ENCODE measurements around the gene GRK6. TPM values are rescaled to one million over a fixed set of nuclear protein-coding genes. Genes with fewer than 3 reads are reported as not detected.

The GRK6 gene
- total and polyA plus RNA-seq, 9 of the 15 experiments (the other 6 are each of a cell fraction or from before 2014, with no cell fraction given), result 0.63 to 122 (median 44.5) TPM

GRCh38 chr5:177472460-177473442 lies 46.3 kb downstream of the GRK6 start (continued):
- TF ChIP-seq SIN3B (IDR thresholded peaks at IDR 0.05; ENCODE audit: low read depth) (no peak), ZBTB8A (IDR thresholded peaks at IDR 0.05; ENCODE audit: partially characterized antibody) (no peak), ATF7 (IDR thresholded peaks at IDR 0.05) (no peak), CBX5 (IDR thresholded peaks at IDR 0.05; ENCODE audit: borderline replicate concordance, low read depth) (no peak), TSC22D4 (tag; IDR thresholded peaks at IDR 0.05) (no peak), POLR2AphosphoS2 (IDR thresholded peaks at IDR 0.05; ENCODE audit: low read length) (no peak), KDM1A (IDR thresholded peaks at IDR 0.05) (no peak), MAX (CRISPR knock-in tag; IDR thresholded peaks at IDR 0.05) (peak; percentile 31), ZNF551 (CRISPR knock-in tag; IDR thresholded peaks at IDR 0.05) (no peak), HDGF (IDR thresholded peaks at IDR 0.05) (no peak), ZNF830 (CRISPR knock-in tag; IDR thresholded peaks at IDR 0.05) (no peak), ZNF644 (tag; IDR thresholded peaks at IDR 0.05; ENCODE audit: low read depth) (no peak), ZNF511 (CRISPR knock-in tag; IDR thresholded peaks at IDR 0.05) (no peak), ZKSCAN8 (CRISPR knock-in tag; IDR thresholded peaks at IDR 0.05) (no peak), POLR3G (IDR thresholded peaks at IDR 0.05; ENCODE audit: extremely low read depth, insufficient read length, insufficient replicate concordance) (no peak), ZNF280B (CRISPR knock-in tag; IDR thresholded peaks at IDR 0.05) (no peak), POLR3A (IDR thresholded peaks at IDR 0.05; ENCODE audit: borderline replicate concordance, extremely low read depth, insufficient read depth, insufficient read length) (no peak), CUX1 (CRISPR knock-in tag; IDR thresholded peaks at IDR 0.05) (no peak), HDAC1 (IDR thresholded peaks at IDR 0.05) (peak in 1 of 2 experiments; percentile 18; a peak in 1 of 4 replicates), POLR2G (IDR thresholded peaks at IDR 0.05; ENCODE audit: low read depth, low read length) (peak; percentile 78), FIP1L1 (IDR thresholded peaks at IDR 0.05; ENCODE audit: low read depth, low read length, poor library complexity, severe bottlenecking) (peak; percentile 21)

All from K562 (cell line).